HG02571 (cell line): Measurements from ENCODE around the gene CDK14.
"Not testable (repeated sequence)": the region's sequence is repeated elsewhere in the genome, so short reads cannot be mapped to it uniquely, and the experiment has no call there.

Experiments
- ATAC-seq: cut with Tn5 transposase; IDR thresholded peaks from one replicate; pipeline ENCODE4 v1.9.1; 2021; ENCODE audit warnings: mild to moderate bottlenecking, moderate library complexity; ENCODE audit not compliant: unreplicated experiment

Gene CDK14

GRCh38 chr7:90749262-90749661 lies 153.1 kb downstream of the CDK14 start:
- ATAC-seq = no peak

GRCh38 chr7:90749774-90750173 lies 153.7 kb downstream of the CDK14 start:
- no peak for ATAC-seq

GRCh38 chr7:90751595-90751994 lies 155.5 kb downstream of the CDK14 start:
- no peak for ATAC-seq

- no peak for ATAC-seq
Measured at GRCh38 chr7:90752051-90752450, 155.9 kb downstream of the CDK14 start.

GRCh38 chr7:90755041-90755440 lies 158.9 kb downstream of the CDK14 start:
- no peak for ATAC-seq

GRCh38 chr7:90756366-90756765 lies 160.2 kb downstream of the CDK14 start:
- ATAC-seq = no peak

GRCh38 chr7:90757565-90757950 lies 161.4 kb downstream of the CDK14 start:
- not testable (repeated sequence) for ATAC-seq

GRCh38 chr7:90758933-90759562 lies 162.9 kb downstream of the CDK14 start:
- ATAC-seq = no peak

GRCh38 chr7:90759710-90760109 lies 163.6 kb downstream of the CDK14 start:
- no peak for ATAC-seq

GRCh38 chr7:90760892-90761291 lies 164.8 kb downstream of the CDK14 start:
- ATAC-seq = no peak

GRCh38 chr7:90761584-90761983 lies 165.5 kb downstream of the CDK14 start:
- ATAC-seq = no peak

- ATAC-seq = no peak
Measured at GRCh38 chr7:90763108-90763507, 167.0 kb downstream of the CDK14 start.

- no peak for ATAC-seq
Measured at GRCh38 chr7:90764848-90765570, 168.9 kb downstream of the CDK14 start.

GRCh38 chr7:90766814-90767564 lies 170.9 kb downstream of the CDK14 start:
- ATAC-seq = no peak

GRCh38 chr7:90768301-90768700 lies 172.2 kb downstream of the CDK14 start:
- no peak for ATAC-seq

- ATAC-seq = no peak
Measured at GRCh38 chr7:90769036-90769435, 172.9 kb downstream of the CDK14 start.

GRCh38 chr7:90769566-90769965 lies 173.4 kb downstream of the CDK14 start:
- ATAC-seq = not testable (repeated sequence)

- no peak for ATAC-seq
Measured at GRCh38 chr7:90771281-90771680, 175.2 kb downstream of the CDK14 start.

GRCh38 chr7:90772410-90772809 lies 176.3 kb downstream of the CDK14 start:
- no peak for ATAC-seq

- ATAC-seq = no peak
Measured at GRCh38 chr7:90773269-90773668, 177.1 kb downstream of the CDK14 start.

- no peak for ATAC-seq
Measured at GRCh38 chr7:90774706-90775105, 178.6 kb downstream of the CDK14 start.

GRCh38 chr7:90775383-90775965 lies 179.4 kb downstream of the CDK14 start:
- ATAC-seq = no peak
